Activated CD8-positive, alpha-beta memory T cell treated with anti-CD3 and anti-CD28 coated beads for 48 hours (primary cell): ENCODE results near the gene TBC1D7.

ENCODE experiments used
- DNase-seq, 3 experiments: peaks; one replicate each; pipeline ENCODE4 v3.0.0-alpha.2; 2020; ENCODE audit warnings: low read depth in 2 of 3, low spot score in 2 of 3

TBC1D7 gene

DNA sequence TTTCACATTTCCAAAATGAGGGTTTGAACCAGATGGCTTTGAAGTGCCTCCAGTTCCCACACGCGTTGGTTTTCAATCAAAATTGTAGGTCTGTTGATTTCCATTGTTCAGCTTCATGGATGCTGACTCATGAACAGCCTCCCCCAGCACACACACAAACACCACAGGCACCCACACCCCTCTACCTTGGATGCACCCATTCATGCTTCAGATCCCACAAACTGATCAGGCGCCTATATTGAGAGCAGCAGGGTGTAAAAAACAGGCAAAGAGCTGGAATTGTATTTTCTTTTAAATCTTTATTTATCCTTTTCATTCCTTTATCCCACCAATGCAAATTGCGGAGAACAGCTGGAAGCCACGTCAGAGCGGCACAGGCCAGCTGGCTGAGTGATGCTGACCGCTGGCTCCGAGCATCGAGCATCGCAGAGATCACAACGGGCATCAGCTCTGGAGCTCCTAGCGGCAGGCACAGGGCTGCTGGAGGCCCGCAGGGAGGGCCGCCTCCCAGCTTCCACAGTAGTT is 29.3 kb upstream of the TBC1D7 start:
- no peak for DNase-seq

DNA sequence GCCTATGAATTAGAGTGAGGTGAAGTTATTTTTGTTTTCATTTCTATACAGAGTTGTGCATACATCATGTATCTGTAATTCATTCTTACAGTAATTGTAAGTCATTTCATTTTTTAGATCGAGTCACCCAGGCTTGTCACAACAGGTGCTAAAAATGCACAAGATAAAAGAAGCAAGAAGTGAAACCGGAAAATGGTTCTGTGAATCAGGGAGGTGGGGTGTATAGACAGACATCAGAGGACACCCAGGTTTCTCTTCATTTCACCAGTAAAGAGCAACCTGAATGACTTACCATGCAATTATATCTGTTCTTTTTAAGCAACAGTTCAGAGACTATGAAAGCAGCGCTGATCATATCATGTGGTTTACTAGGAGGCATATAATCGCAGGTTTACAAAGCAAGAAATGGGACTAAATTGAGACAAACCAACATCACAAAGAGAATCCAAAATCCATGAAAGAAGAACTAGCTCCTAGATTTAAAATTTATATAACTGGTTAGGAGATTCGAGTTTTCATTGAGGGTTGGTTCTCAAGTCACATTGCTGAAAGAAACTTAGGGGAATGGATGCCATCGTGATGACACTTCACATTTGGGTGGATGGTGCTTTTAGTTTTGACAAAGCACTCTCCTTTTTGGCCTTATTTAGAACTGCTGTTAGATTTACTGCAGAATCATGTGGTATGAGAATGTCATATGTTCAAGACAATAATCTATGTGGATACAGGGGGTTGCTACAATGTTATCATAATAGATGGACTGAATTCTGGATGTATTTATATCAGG is 27.9 kb upstream of the TBC1D7 start:
- DNase-seq: no peak

GRCh38 chr6:13355043-13355945 is 27.0 kb upstream of the TBC1D7 start:
- DNase-seq: no peak

DNA sequence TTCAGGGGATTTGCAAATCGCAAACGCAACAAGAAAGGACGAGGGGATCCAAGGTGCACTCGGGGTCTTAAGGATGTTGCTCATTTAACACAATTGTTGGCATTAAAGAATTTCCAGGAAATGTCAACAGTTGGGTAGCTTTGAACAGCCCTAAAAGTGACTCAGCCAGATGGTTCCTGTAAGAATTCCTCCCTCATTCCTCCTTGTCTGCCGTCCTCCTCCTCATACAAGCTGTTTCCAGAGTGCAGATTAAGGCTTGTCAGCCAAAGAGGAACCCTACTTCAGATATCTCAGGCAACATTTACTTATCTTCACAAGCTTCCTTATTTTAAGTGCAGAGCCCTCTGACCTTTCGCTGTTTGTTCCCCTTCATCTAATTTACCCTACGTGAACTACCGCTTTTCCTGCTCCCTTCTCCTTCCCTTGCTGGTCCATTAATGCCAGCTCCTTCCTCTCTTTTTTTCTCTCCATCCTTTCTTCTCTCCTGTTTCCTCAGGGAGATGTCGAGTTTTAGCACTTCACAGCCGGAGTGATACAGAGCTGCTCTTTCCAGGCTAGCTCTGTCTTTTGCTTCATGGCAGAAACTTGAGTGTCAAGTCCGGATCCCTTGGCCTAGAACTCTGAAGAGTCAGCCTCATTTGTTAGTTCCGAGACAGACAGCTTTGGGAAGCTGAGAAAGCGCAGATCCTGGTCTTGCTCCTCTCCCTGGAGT is 26.1 kb upstream of the TBC1D7 start:
- no peak for DNase-seq

DNA sequence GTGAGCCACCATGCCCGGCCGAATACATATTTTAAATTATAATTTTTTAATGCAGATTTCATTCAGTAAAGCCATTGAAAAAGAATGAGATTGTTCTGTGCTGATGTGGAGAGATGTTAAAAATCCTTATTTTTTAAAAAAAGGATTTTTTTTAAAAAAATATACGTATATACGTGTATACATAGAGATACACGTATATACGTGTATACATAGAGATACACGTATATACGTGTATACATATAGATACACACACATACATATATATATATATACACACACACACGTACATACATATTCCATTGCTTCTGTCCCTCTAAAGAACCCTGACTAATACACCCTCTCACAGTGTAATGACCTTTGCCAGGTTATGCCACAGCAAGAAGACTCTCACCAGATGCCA is 23.8 kb upstream of the TBC1D7 start:
- DNase-seq: no peak

DNA sequence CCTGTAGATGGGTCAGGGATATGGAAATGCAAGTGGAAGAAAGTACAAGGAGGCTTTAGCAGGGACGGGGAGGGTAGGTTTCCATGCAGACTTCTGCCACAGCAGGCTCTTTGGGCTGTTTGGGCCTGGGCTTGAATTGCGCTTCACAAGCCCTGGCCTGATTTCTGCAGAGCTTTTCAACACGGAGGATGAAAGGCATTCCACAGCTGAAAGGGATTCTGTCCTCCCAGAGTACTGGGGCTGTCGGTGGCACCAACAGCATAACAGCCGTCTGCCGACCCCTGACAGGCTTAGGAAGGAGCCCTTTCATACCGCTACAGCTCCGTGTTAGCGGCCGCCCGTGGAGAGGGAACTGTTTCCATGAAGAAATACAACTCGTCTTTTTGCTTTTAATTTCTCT is 22.9 kb upstream of the TBC1D7 start:
- DNase-seq: no peak

- DNase-seq: no peak
Measured at GRCh38 chr6:13349811-13350506, 21.6 kb upstream of the TBC1D7 start.

- DNase-seq: no peak
Measured at GRCh38 chr6:13348334-13349113, 20.2 kb upstream of the TBC1D7 start.

GRCh38 chr6:13346245-13346644 is 17.9 kb upstream of the TBC1D7 start:
- DNase-seq: no peak

DNA sequence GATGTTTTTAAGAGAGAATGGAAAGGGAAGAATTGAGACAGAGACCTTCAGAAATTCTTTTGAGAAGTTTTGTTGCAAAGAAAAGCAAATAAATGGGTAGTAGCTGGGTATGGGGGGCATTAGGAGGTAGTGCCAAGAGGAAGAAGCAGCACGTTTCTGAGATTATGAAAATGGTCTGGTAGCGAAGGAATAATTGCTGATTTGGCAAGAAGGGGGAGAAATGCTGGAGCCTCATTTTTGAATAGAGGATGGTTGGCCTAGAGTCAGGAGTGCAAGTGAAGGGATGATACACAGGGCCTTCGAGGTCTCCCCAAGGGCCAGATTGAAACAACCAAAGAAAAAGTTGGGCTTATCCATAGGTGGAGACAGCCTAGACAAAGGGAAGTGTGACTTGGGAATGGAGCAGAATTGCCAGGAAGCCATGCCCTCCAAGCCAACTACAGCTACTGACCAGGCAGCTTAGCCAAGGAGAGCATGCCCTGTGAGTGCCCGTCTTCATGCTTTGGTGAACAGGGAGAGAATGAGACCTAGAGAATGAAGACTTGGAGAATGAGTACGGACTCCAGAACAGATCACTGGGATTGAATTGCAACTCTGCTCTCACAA is 14.2 kb upstream of the TBC1D7 start:
- no peak for DNase-seq

DNA sequence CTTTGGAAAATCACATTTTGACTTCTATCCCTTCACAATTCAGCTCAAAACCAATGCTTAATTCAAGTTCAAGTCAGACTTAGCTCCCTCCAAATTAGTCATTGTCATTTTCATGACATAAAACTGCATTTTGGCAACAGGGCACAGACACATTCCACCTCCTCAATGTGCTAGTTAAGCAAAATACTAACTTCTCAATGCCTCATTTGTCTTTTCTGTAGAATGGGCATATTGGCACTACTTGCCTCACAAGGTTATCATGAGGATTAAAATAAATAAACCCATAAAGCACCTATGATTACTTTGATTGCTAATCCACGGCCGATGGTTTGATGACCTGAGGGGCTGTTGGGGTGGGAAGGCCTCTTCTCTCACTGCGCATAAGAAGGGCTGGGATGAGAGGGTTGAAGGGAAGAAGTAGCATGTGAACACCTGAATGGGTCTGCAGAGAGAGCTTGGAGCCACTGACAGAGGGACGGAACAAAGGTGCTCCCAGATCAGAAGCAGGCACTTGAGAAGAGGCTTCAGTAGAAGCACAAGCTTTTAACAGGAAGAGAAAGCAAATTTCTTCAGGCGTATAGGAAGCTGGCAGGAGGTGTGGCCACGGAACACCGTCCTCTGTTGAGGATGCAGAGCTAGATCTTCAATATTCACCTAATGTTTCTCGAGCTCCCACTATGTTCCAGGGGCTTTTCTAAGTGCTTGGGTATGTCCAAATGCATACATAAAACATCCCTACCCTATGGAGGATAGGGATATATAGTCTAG is 11.7 kb upstream of the TBC1D7 start:
- DNase-seq: no peak

DNA sequence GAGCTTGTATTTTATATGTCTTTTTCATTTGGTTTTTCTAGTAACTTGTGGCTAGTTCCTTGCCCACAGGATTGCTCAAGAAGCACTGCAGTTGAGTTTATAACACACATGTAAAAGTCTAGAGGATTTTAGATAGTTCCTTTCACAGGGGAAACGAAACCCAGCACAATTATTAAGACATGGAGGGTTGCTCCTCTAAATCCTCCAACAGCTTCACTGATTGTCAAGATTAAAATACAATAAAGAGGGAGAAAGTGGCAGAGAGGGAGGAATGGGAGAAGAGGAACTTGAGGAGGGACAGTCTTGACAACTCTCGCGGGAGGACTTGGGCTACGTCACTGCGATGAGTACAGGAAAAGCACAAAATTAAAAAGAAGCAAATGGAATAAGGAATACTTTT is 9.7 kb upstream of the TBC1D7 start:
- DNase-seq: no peak

DNA sequence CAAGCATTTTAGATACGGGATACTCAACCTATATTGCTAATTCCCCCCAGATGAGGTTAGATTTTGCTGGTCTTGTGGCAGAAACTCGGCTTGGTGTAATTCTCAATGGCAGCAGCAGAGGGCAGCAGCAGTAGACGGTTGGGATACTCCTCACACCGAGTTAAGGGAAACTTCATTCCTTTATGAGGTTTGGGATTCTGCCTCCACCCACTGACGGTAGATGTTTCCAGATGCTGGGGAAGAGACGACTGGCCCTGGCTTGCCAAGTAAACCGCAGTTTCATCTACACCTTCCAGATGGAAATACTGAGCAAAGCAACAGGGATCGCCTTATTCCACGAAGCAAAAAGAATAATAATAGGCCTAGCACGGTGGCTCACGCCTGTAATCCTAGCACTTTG is 8.2 kb upstream of the TBC1D7 start:
- DNase-seq: peak; percentile 18 to 77 (median 51)

- no peak for DNase-seq
Measured at GRCh38 chr6:13334953-13335352, 6.6 kb upstream of the TBC1D7 start.

DNA sequence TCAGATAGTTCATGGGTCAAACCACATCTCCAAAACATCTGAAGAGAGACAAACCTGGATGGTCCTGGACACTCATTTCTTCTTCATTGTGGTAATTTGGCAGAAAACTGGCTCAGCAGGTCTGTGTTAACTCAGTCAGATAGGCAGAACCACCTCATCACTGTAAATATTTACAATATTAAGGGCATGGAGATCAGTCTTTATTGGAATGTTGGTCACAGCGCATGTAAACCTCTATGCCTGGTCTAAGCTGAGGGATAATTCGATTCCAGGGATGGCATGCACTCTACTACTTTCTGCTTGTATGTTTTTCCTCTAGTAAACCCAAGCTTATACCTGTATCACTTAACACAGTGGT is 4.0 kb upstream of the TBC1D7 start:
- no peak for DNase-seq

DNA sequence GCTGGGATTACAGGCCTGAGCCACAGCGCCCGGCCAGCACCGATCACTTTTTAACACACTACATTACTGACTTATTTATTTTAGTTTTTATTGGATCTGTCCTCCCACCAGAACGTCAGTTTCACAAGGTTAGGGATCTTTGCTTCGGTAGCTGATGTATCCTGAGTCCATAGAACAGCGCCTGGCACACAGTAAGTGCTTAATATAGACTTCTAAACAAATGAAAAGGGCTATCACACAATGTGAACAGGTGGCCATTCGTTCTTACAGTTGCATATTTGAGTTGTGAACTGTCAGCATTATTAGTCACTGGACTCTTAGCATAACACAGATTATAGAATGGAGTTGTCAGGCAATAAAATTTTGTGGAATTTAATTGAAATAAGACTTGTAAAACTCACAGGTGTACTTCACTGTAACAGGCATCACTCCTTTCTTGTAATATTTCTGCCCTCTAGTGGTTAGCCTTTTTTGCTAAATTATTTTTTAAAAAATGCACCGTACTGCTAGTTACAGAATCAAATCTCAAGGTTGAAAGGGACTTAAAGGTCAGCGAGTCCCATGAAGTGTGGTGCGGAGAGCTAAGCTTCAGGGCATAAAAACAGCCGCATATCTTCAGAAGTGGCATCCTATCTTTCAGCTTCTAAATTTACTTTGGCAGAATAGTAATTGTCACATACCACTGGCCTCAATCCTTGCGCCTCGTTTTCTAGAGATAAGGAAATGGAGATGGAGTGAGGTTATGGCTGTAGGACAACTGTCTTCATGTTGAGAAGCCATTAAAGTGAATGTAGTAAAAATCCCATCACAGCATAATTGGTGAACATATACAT is 3.4 kb upstream of the TBC1D7 start:
- no peak for DNase-seq

DNA sequence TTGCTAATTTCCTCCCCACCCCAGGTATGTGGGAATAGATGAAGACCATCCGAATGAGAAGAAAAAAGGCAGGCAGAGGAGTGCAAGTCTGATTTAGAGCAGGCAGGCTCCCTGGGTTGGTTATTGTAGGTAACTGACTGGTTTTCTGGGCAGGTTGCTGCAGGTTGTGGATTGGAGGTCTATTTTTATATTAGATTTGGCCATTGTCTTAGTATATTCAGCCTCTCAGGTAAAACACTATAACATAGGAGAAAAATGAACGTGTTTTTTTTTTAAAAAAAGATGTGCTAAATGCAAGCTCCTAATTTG is 492 bp upstream of the TBC1D7 start:
- no peak for DNase-seq

DNA sequence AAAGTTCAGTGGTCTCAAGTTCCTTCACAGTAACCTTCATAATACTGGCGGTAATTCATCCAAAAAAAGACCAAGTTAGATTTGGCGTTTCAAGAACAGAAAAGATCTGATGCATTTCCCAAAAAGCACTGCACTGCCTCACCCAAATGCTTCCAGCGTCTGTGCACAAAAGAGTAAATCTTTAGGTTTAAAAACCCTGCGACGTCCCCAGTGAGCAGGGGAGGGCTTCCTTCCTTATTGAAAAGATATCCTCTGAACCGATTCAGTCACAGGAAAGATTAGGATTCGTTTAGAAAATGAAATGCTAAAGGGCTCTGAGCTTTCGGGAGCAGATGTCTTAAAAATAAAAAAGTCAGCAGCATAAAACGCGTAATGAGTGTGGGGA is 654 bp downstream of the TBC1D7 start:
- no peak for DNase-seq
